T-helper 2 cell (primary cell): ENCODE data around the gene PLXNB3.

Experiments
- DNase-seq, 5 experiments: peaks; one replicate each; pipeline versions ENCODE4 v3.0.0 to v3.0.0-alpha.2; 2012 to 2022

Gene PLXNB3

GRCh38 chrX:153774576-153775292, 10.7 kb downstream of the PLXNB3 start:
- DNase-seq, result no peak

GRCh38 chrX:153775293-153776119, 11.5 kb downstream of the PLXNB3 start:
- DNase-seq, result no peak

GRCh38 chrX:153776120-153776599, 12.1 kb downstream of the PLXNB3 start:
- DNase-seq, result no peak

GRCh38 chrX:153776611-153777045, 12.6 kb downstream of the PLXNB3 start:
- DNase-seq, result no peak

GRCh38 chrX:153777261-153778090, 13.4 kb downstream of the PLXNB3 start:
- no peak for DNase-seq

- no peak for DNase-seq
Observed at GRCh38 chrX:153778181-153778580, 14.1 kb downstream of the PLXNB3 start.

- DNase-seq, result no peak
Observed at GRCh38 chrX:153778684-153779101, 14.6 kb downstream of the PLXNB3 start.

GRCh38 chrX:153779891-153780677, 16.0 kb downstream of the PLXNB3 start:
- no peak for DNase-seq

- DNase-seq, result no peak
Observed at GRCh38 chrX:153780678-153781427, 16.8 kb downstream of the PLXNB3 start, which contains the start of gene SRPK3. TSS of gene SRPK3 (plus strand) at chrX:153781041. CDS start at chrX:153781087, 46 bp downstream.

GRCh38 chrX:153781428-153782047, 17.5 kb downstream of the PLXNB3 start:
- DNase-seq, result no peak

- no peak for DNase-seq
Observed at GRCh38 chrX:153782313-153782712, 18.3 kb downstream of the PLXNB3 start.

- DNase-seq, result no peak
Observed at GRCh38 chrX:153782871-153783270, 18.8 kb downstream of the PLXNB3 start.

GRCh38 chrX:153783378-153784013, 19.4 kb downstream of the PLXNB3 start:
- no peak for DNase-seq

- DNase-seq, result no peak
Observed at GRCh38 chrX:153784325-153784967, 20.4 kb downstream of the PLXNB3 start.

- DNase-seq, result no peak
Observed at GRCh38 chrX:153786669-153787068, 22.6 kb downstream of the PLXNB3 start.

GRCh38 chrX:153789654-153790053, 25.6 kb downstream of the PLXNB3 start:
- DNase-seq, result no peak

- DNase-seq, result no peak
Observed at GRCh38 chrX:153791104-153791852, 27.2 kb downstream of the PLXNB3 start.

GRCh38 chrX:153792368-153792767, 28.3 kb downstream of the PLXNB3 start:
- DNase-seq, result no peak

GRCh38 chrX:153793291-153793690, 29.2 kb downstream of the PLXNB3 start:
- DNase-seq, result no peak
